WTC11 (cell line): ENCODE data around the gene ACOXL.

ENCODE experiments used
- CTCF ChIP-seq: fragments of 200-600 bp; IDR thresholded peaks from 2 replicates; pipeline ENCODE4 v1.8.0; 2022; ENCODE audit warnings: antibody characterized with exemption
- E2F1 ChIP-seq: sonication (generic); formaldehyde crosslinking; IDR thresholded peaks from 2 replicates; pipeline ENCODE4 v1.8.0; 2022; ENCODE audit warnings: mild to moderate bottlenecking, missing genetic modification reagents
- FOXK1 ChIP-seq: sonication (generic); formaldehyde crosslinking; IDR thresholded peaks from 2 replicates; pipeline ENCODE4 v1.8.0; 2022; ENCODE audit warnings: mild to moderate bottlenecking, moderate library complexity, missing genetic modification reagents
- MAX ChIP-seq: sonication (generic); formaldehyde crosslinking; IDR thresholded peaks from 2 replicates; pipeline ENCODE4 v1.8.0; 2022; ENCODE audit warnings: mild to moderate bottlenecking, missing genetic modification reagents
- ZNF138 ChIP-seq: sonication (generic); formaldehyde crosslinking; conservative IDR thresholded peaks from 2 replicates; pipeline ENCODE4 v1.8.1; 2022; ENCODE audit warnings: mild to moderate bottlenecking, moderate library complexity, missing genetic modification reagents

- no peak for TF ChIP-seq CTCF
- TF ChIP-seq FOXK1 (CRISPR knock-in tag): no peak
- TF ChIP-seq MAX (CRISPR knock-in tag): no peak
- no peak for TF ChIP-seq E2F1 (CRISPR knock-in tag)
- no peak for TF ChIP-seq ZNF138 (CRISPR knock-in tag)
These were observed 136.6 kb downstream of the ACOXL start for GRCh38 chr2:110868971-110869370.
